Measurements from ENCODE around the gene IFT57. TPM values are rescaled to one million over a fixed set of nuclear protein-coding genes. Genes with fewer than 3 reads are reported as not detected.
A peak's percentile ranks its signal among the peaks of the same experiment; 100 is the strongest.

The IFT57 gene
- polyA plus RNA-seq, 1 donor (not counting 4 experiments of a cell fraction or from before 2014, with no cell fraction given) = 47.6 TPM

DNA sequence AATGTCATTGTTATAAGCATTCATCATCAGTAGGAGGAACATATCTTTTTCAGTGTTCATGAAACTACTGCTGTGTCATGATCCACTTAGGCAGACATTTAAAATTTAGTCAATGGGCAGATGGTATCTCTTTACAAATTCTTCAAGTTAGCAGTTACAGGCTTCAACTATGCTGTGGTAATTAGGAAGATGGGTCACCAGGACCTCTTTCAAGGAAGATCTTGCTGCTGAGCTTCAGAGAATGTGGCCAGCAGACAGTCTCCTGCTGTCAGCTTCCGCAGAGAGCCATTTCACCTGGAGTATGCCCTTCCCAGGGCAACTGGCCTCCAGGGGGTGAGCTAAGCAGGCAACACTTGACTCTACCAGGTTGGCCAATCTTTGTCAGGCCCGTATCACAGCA is 19.4 kb downstream of the IFT57 start:
- H3K27me3 ChIP-seq (ENCODE audit: control insufficient read depth, extremely low read depth, insufficient read depth, low read length) = no peaks in the 10 kb centered on the region
- no peak overlapping the region for H3K27ac ChIP-seq (ENCODE audit: control insufficient read depth, insufficient read depth, low read length)
- no peak overlapping the region for H3K9ac ChIP-seq (ENCODE audit: control insufficient read depth, extremely low read depth, insufficient read depth, low read length)
- FAIRE-seq (no peak), DNase-seq (ENCODE audit: low read depth, low spot score) (no peak)
- H4K20me1 ChIP-seq (ENCODE audit: control insufficient read depth, extremely low read depth, insufficient read depth, low read length) = no peaks in the 10 kb centered on the region
- H3K4me3 ChIP-seq (ENCODE audit: control insufficient read depth in 2 of 3, extremely low read depth in 1 of 3, insufficient read depth in 2 of 3, low read depth in 1 of 3, low read length in 3 of 3) = no peak overlapping the region
- no peaks in the 10 kb centered on the region for H3K4me1 ChIP-seq (ENCODE audit: control insufficient read depth, extremely low read depth, insufficient read depth, low read length)
- H3K36me3 ChIP-seq (ENCODE audit: control insufficient read depth in 2 of 2, extremely low read depth in 1 of 2, insufficient read depth in 2 of 2, low read length in 2 of 2) = no peaks in the 10 kb centered on the region
- no peak overlapping the region for H3K4me2 ChIP-seq (ENCODE audit: control insufficient read depth, extremely low read depth, insufficient read depth, low read depth, low read length)
- H3K79me2 ChIP-seq (ENCODE audit: control insufficient read depth, insufficient read depth, low read length) = no peaks in the 10 kb centered on the region
- dilution Hi-C loops (cut with MboI; ENCODE audit: extremely low pct_ligation_motif_present, low sequenced_read_pairs) = no loop called here
- H3K9me1 ChIP-seq (ENCODE audit: control insufficient read depth, extremely low read depth, insufficient read depth, low read length) = no peaks in the 10 kb centered on the region
- no peak overlapping the region for H2AFZ ChIP-seq (ENCODE audit: control insufficient read depth, low read length)
- TF ChIP-seq, protein P1, sequence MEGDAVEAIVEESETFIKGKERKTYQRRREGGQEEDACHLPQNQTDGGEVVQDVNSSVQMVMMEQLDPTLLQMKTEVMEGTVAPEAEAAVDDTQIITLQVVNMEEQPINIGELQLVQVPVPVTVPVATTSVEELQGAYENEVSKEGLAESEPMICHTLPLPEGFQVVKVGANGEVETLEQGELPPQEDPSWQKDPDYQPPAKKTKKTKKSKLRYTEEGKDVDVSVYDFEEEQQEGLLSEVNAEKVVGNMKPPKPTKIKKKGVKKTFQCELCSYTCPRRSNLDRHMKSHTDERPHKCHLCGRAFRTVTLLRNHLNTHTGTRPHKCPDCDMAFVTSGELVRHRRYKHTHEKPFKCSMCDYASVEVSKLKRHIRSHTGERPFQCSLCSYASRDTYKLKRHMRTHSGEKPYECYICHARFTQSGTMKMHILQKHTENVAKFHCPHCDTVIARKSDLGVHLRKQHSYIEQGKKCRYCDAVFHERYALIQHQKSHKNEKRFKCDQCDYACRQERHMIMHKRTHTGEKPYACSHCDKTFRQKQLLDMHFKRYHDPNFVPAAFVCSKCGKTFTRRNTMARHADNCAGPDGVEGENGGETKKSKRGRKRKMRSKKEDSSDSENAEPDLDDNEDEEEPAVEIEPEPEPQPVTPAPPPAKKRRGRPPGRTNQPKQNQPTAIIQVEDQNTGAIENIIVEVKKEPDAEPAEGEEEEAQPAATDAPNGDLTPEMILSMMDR (optimal IDR thresholded peaks at IDR 0.05 in 1 of 3, IDR thresholded peaks at IDR 0.05 in 1 of 3, conservative IDR thresholded peaks at IDR 0.05 in 1 of 3; ENCODE audit: extremely low read depth in 1 of 3, insufficient read depth in 2 of 3, low read length in 3 of 3) = peak in 2 of 3 experiments; percentile 20 to 26
- TF ChIP-seq EZH2 (IDR thresholded peaks at IDR 0.05; ENCODE audit: low read length) = no peak
- H3K9me3 ChIP-seq (ENCODE audit: control insufficient read depth, low read depth, low read length) = no peaks in the 10 kb centered on the region

DNA sequence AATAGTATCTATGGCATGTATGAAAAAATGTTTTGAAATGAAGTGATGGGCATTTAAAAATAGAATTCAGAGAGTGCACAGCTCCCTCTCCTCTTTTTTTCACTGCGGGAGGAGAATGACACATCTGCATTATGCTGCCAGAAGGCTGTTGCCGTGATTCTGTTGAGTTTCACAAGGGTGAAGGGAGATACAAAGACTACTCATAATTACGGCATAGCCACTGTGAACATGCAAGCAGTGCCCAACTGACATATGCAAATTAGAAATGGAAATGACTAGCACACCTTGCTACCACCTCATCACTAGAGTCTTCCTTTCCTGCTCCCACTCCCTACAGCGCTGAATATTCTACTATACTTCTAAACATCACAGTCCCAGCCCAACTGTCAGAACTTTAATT is 20.1 kb downstream of the IFT57 start:
- Histone ChIP-seq H3K4me1 (ENCODE audit: control insufficient read depth, extremely low read depth, insufficient read depth, low read length) (no peaks in the 10 kb centered on the region), H3K4me2 (ENCODE audit: control insufficient read depth, extremely low read depth, insufficient read depth, low read depth, low read length) (no peak overlapping the region), H4K20me1 (ENCODE audit: control insufficient read depth, extremely low read depth, insufficient read depth, low read length) (no peaks in the 10 kb centered on the region), H3K4me3 (ENCODE audit: control insufficient read depth in 2 of 3, extremely low read depth in 1 of 3, insufficient read depth in 2 of 3, low read depth in 1 of 3, low read length in 3 of 3) (no peak overlapping the region), H3K79me2 (ENCODE audit: control insufficient read depth, insufficient read depth, low read length) (no peaks in the 10 kb centered on the region), H3K9me3 (ENCODE audit: control insufficient read depth, low read depth, low read length) (no peaks in the 10 kb centered on the region), H3K27ac (ENCODE audit: control insufficient read depth, insufficient read depth, low read length) (no peak overlapping the region), H3K36me3 (ENCODE audit: control insufficient read depth in 2 of 2, extremely low read depth in 1 of 2, insufficient read depth in 2 of 2, low read length in 2 of 2) (no peaks in the 10 kb centered on the region), H3K9ac (ENCODE audit: control insufficient read depth, extremely low read depth, insufficient read depth, low read length) (no peak overlapping the region), H3K9me1 (ENCODE audit: control insufficient read depth, extremely low read depth, insufficient read depth, low read length) (no peaks in the 10 kb centered on the region), H3K27me3 (ENCODE audit: control insufficient read depth, extremely low read depth, insufficient read depth, low read length) (no peaks in the 10 kb centered on the region), H2AFZ (ENCODE audit: control insufficient read depth, low read length) (no peak overlapping the region)
- FAIRE-seq (no peak), DNase-seq (ENCODE audit: low read depth, low spot score) (no peak)
- dilution Hi-C loops (cut with MboI; ENCODE audit: extremely low pct_ligation_motif_present, low sequenced_read_pairs) = no loop called here
- TF ChIP-seq, protein P1 (optimal IDR thresholded peaks at IDR 0.05 in 1 of 3, IDR thresholded peaks at IDR 0.05 in 1 of 3, conservative IDR thresholded peaks at IDR 0.05 in 1 of 3; ENCODE audit: extremely low read depth in 1 of 3, insufficient read depth in 2 of 3, low read length in 3 of 3) = no peak
- no peak for TF ChIP-seq EZH2 (IDR thresholded peaks at IDR 0.05; ENCODE audit: low read length)
